GM19468 (cell line): ENCODE data around the gene SNX22.

Experiments used
- ATAC-seq: cut with Tn5 transposase; IDR thresholded peaks from one replicate; pipeline ENCODE4 v1.9.1; 2021; ENCODE audit warnings: mild to moderate bottlenecking, moderate library complexity, moderate number of reproducible peaks; ENCODE audit not compliant: unreplicated experiment; ENCODE audit errors: extremely low read depth

The SNX22 gene

GRCh38 chr15:64133623-64134344 is 17.7 kb upstream of the SNX22 start:
- no peak for ATAC-seq

GRCh38 chr15:64134345-64134829 is 17.1 kb upstream of the SNX22 start:
- ATAC-seq: no peak

GRCh38 chr15:64136347-64136746 is 15.2 kb upstream of the SNX22 start:
- ATAC-seq: no peak

GRCh38 chr15:64137226-64137833 is 14.2 kb upstream of the SNX22 start:
- no peak for ATAC-seq

- no peak for ATAC-seq
These were observed 13.1 kb upstream of the SNX22 start for GRCh38 chr15:64138331-64138941.

DNA sequence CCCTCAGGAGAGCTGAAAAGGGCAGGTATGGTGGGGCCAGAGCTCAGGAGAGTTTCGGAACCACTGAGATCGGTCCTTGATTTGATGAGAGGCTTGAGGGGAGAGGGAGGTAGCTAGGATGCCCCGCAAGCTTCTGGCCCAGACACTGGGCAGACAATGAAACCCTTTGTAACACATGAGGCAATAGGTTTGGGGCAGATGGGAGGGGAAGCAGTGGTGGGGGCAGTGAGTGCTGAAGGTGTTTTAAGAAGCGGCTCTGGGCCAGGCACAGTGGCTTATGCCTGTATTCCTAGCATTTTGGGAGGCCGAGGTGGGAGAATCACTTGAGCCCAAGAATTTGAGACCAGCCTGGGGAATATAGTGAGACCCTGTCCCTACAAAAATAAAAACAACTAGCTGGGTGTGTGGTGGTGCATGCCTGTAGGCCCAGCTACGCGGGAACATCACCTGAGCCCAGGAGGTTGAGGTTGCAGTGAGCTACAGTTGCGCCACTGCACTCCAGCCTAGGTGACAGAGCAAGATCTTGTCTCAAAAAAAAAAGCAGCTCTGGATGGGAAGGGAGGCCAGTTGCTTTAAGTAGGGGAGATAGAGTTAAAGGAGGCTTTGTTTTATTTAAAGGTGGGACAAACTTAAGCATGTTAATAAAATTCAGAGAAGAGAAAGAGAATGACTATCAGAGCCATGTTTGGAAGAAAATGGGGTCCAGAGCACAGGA is 9.6 kb upstream of the SNX22 start:
- no peak for ATAC-seq

- no peak for ATAC-seq
These were observed 8.3 kb upstream of the SNX22 start for GRCh38 chr15:64143276-64143675.

DNA sequence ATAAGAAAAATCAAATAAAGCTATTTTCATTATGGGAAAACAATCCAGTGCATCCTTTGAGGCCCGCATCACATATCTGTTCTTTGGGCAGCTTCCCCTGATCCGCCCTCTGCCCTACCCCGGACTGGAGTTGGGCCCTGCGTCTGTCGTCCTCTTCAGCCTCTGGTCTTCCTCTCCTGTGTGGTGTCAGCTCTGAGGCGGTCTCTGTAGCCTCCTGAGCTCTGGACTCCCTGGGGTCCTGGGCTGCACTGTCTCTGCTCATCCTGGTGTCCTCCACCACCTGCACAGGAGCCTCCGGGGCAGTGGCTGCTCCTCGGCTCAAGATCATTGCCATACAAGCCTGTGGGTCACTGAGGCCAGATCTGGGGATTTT is 7.4 kb upstream of the SNX22 start:
- no peak for ATAC-seq

GRCh38 chr15:64144565-64145281 is 6.8 kb upstream of the SNX22 start:
- ATAC-seq: peak; percentile 77

GRCh38 chr15:64146041-64146440 is 5.5 kb upstream of the SNX22 start:
- no peak for ATAC-seq

DNA sequence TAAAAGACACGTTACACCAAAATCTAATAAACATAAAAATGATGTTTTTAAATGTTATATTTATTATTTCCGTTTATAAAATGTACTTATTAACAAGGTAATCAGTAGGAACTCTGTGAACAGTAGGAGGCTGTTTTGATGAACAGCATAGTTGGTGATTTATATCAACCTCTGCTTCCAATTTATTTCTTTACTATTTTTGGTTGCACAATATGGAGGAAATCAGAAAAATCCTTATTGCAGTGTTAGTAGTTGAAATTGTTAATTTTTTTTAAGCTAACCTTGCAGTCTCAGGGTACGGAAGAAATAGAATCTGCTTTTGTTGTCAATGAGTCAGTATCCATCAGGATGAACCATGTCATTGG is 5.0 kb upstream of the SNX22 start:
- ATAC-seq: no peak

- no peak for ATAC-seq
These were observed 4.4 kb upstream of the SNX22 start for GRCh38 chr15:64146885-64147681.

DNA sequence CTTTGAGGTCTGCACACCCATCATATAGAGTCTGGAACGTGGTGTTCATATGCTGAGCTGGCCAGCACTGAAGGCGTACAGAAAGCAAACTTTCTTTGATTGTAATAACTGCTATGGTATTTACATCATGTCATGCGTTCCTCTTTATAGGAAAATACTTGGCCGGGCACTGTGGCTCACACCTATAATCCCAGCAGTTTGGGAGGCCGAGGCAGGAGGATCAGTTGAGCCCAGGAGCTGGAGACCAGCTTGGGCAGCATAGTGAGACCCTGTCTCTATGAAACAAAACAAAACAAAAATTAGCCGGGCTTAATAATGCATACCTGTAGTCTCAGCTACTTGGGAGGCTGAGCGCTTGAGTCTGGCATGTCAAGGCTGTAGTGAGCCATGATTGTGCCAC is 3.4 kb upstream of the SNX22 start:
- no peak for ATAC-seq

DNA sequence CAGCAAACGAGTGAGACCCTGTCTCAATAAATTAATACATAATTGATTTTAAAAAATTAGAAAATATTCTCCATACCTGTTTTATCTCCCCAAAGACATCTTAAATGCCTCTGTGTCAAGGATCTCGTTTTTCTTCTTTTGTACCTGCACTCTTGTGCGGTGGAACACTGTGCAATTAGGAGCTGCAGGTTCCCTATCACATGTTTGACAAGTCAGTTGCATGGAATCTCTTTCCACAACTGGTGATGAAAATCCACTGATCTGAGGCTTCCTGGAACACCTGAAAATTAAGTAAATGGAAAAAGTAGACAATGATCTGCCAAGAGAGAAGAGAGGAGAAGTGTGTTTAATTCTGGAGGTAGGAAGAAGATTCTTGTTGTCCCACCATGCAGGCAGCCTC is 3.0 kb upstream of the SNX22 start:
- ATAC-seq: no peak

DNA sequence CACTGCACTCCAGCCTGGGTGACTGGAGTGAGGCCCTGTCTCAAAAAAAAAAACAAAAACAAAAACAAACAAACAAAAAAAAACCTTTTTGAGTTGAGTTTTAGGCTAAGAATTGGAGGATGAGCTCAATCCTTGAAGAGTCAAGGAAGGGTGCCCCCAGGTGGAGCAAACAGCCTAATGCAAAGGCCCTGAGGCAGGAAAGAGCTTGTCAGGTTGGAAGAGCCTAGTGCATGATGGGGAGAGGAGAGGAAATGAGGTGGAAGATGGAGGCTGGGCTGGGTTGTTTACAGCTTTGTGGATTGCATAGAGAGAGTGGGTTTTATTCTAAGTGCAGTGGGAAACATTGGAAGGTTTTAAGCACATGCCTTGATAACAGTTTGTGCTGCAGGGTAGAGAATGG is 2.1 kb upstream of the SNX22 start:
- ATAC-seq: no peak

GRCh38 chr15:64149893-64150578 is 1.5 kb upstream of the SNX22 start:
- no peak for ATAC-seq

- ATAC-seq: no peak
These were observed 1.2 kb downstream of the SNX22 start for GRCh38 chr15:64152507-64153387.
